IPS DF 6.9 (cell line): Measurements from ENCODE around the gene AOPEP.
"Not testable (repeated sequence)": the region's sequence is repeated elsewhere in the genome, so short reads cannot be mapped to it uniquely, and the experiment has no call there.

ENCODE experiments used
- DNase-seq: peaks from one replicate; pipeline ENCODE4 v3.0.0-alpha.2; 2013; ENCODE audit warnings: low read depth, low spot score
- H3K27ac ChIP-seq: one replicate; pipeline ENCODE4 v1.5.1; 2013; ENCODE audit warnings: low read length, control low read depth
- H3K27me3 ChIP-seq: 2 replicates; pipeline ENCODE4 v1.6.1; 2013; ENCODE audit warnings: mild to moderate bottlenecking, low read length; ENCODE audit not compliant: control insufficient read depth, insufficient read depth
- H3K36me3 ChIP-seq: 2 replicates; pipeline ENCODE4 v1.6.1; 2013; ENCODE audit warnings: low read length; ENCODE audit not compliant: control insufficient read depth, insufficient read depth
- H3K4me1 ChIP-seq: 2 replicates; pipeline ENCODE4 v1.6.1; 2013; ENCODE audit warnings: low read length; ENCODE audit not compliant: control insufficient read depth, insufficient read depth
- H3K4me3 ChIP-seq: 2 replicates; pipeline ENCODE4 v1.5.1; 2013; ENCODE audit warnings: mild to moderate bottlenecking, low read length
- H3K9me3 ChIP-seq: 2 replicates; pipeline ENCODE4 v1.6.1; 2013; ENCODE audit warnings: low read length, inconsistent platforms; ENCODE audit not compliant: control insufficient read depth, insufficient read depth
- WGBS: extraction: QIAGEN DNeasy Blood & Tissue Kit; methylation state at CpG from one replicate; pipeline ENCODE4 v1.1.7; 2013; ENCODE audit warnings: mixed read lengths, missing lambda C conversion rate; ENCODE audit not compliant: insufficient read length, insufficient coverage; 5-methylcytosine and 5-hydroxymethylcytosine counted together

The AOPEP gene

DNA sequence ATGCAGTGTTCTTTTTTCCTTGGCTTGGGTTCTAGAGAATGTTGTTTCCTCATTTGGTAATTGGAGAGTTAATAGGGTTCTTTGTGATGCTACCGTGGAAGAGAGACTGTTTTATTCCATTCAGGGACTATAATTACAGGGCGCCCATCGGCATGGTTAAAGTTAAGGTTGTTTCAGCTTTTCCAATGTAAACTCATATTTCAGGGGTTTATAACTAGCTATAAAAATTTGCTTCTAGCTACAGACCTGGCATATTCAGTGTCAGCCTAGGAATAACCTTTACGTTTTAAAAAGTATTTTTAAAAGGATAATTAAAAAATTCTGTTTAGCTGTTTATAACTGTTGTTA is 99.1 kb downstream of the AOPEP start:
- Histone ChIP-seq H3K27ac (no peak overlapping the region), H3K9me3 (no peaks in the 10 kb centered on the region), H3K4me3 (no peak overlapping the region), H3K36me3 (no peaks in the 10 kb centered on the region), H3K4me1 (peaks cover 5% of the 10 kb centered on the region; the same call in 1 of the 2 replicates), H3K27me3 (no peaks in the 10 kb centered on the region)
- no peak for DNase-seq
- no CpG with 5 or more reads among the region's 4 CpGs for WGBS

DNA sequence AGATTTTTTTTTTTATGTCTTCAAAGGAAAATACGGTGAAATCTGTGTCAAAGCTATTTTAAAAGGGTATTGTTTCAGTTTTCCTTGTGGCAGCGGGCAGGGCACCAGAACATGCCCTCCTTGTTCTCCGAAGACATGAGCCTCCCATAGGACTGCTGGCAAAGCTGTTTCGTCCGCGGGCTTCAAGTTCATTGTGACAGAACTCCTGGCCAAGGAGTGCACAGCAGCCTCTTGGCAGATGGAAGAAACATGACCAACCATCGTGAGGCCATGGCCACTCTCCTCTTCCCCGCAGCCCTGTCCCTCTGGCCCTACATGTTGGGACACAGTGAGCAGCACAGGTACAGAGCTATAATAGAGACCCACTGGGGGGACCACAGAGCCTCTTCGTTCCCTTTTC is 99.5 kb downstream of the AOPEP start:
- WGBS: no CpG with 5 or more reads among the region's 9 CpGs
- Histone ChIP-seq H3K27ac (no peak overlapping the region), H3K4me3 (no peak overlapping the region), H3K36me3 (no peaks in the 10 kb centered on the region), H3K9me3 (no peaks in the 10 kb centered on the region), H3K4me1 (peaks cover 5% of the 10 kb centered on the region; the same call in 1 of the 2 replicates), H3K27me3 (no peaks in the 10 kb centered on the region)
- DNase-seq: no peak

DNA sequence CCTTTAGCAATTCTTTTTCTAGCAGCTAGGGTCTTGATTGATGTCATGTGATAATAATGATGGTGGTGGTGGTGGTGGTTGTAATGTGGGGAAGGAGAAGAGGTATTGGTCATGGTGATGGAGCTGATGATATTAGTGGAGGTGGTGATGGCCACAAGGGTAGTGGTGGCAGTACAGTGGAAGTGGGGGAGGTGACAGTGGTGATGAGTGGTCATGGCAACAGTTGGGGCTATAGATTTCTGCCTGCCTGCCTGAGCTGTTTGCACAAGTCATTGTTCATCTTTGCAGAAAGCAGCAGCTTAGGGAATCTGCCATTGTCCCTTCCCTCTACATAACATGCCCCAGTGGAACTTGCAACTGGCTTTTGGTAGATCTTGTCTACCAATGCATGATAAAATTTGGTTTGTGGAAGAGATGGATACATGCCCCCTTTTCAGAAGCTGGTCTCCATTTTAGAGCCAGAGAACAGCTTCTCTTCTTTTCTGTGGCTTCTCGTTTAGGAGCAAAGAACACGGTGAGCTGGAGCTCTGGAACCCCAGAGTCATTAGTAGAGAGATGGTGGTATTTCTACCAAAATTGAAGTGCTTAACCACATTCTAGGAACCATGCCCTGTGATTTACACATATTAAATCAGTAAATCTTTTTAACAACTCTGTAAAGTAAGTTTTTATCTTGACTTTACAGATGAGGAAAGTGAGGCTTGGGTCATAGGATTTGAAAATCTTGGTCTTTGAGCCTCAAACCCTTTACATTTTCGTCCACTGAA is 100.3 kb downstream of the AOPEP start:
- H3K4me3 ChIP-seq: no peak overlapping the region
- no peak for DNase-seq
- H3K9me3 ChIP-seq: no peaks in the 10 kb centered on the region
- peaks cover 5% of the 10 kb centered on the region; the same call in 1 of the 2 replicates for H3K4me1 ChIP-seq
- no CpG with 5 or more reads among the region's 3 CpGs for WGBS
- H3K27me3 ChIP-seq: no peaks in the 10 kb centered on the region
- no peaks in the 10 kb centered on the region for H3K36me3 ChIP-seq
- H3K27ac ChIP-seq: no peak overlapping the region

DNA sequence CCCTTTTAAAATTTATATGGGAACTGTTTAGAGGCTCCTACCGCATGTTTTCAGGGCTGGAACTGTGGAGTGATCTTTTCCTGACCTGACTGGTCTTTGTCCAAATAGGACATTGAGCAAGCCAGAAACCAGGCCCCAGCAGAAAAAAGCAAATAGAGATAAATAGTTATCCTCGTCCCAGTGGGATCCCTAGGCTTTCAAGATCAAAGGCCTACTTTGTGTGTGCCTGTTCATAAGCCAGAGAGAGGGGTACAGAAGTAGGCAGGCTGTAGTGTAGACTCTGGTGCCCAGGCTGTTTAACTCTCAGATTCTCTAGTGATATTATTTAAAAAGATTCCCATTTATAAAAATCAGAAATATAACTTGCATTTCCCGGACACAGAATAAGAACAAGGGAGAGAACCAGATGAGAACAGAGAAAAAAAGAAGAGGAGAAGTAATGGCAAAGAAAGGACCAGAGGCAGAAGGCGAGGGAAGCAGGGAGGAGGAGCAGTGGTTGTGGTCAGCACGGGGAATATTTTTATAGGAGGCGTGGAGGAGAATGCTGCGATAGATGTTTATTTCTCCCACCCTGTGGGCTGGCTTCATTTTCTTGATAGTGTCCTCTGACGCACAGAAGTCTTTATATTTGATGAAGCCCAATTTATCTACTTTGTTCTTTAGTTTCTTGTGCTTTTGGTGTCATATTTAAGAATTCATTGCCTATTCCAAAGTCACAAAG is 101.2 kb downstream of the AOPEP start:
- H3K36me3 ChIP-seq: no peaks in the 10 kb centered on the region
- no peak for DNase-seq
- peaks cover 5% of the 10 kb centered on the region; the same call in 1 of the 2 replicates for H3K4me1 ChIP-seq
- no peak overlapping the region for H3K4me3 ChIP-seq
- no peaks in the 10 kb centered on the region for H3K9me3 ChIP-seq
- H3K27me3 ChIP-seq: no peaks in the 10 kb centered on the region
- no peak overlapping the region for H3K27ac ChIP-seq
- WGBS: no CpG with 5 or more reads among the region's 8 CpGs

GRCh38 chr9:94829380-94830070 is 103.0 kb downstream of the AOPEP start:
- no CpG with 5 or more reads among the region's 4 CpGs for WGBS
- no peaks in the 10 kb centered on the region for H3K36me3 ChIP-seq
- H3K4me3 ChIP-seq: no peak overlapping the region
- DNase-seq: no peak
- no peaks in the 10 kb centered on the region for H3K9me3 ChIP-seq
- peaks cover 5% of the 10 kb centered on the region; the same call in 1 of the 2 replicates for H3K4me1 ChIP-seq
- no peak overlapping the region for H3K27ac ChIP-seq
- no peaks in the 10 kb centered on the region for H3K27me3 ChIP-seq

GRCh38 chr9:94830071-94830604 is 103.6 kb downstream of the AOPEP start:
- whole genome bisulfite sequencing: no CpG with 5 or more reads among the region's 3 CpGs

DNA sequence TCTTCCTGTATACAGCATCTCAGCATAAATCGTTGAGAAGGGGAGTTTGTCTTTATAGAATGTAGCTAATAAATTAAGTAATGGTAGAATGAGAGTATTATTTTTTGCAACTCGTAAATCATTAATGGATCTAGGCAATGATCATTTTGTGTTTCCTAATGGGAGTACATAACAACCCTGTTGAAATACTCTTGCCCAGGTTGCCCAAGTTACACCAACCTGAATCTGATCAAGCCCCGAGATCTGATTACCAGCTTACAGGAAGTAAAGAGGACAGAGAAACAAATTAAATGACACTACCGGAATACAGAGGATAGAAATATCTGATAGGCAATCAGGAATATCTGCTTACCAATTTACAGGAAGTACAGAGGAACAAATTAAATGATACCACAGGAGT is 107.3 kb downstream of the AOPEP start:
- Histone ChIP-seq H3K9me3 (no peaks in the 10 kb centered on the region), H3K27me3 (no peaks in the 10 kb centered on the region), H3K4me1 (no peaks in the 10 kb centered on the region), H3K36me3 (no peaks in the 10 kb centered on the region), H3K27ac (no peak overlapping the region), H3K4me3 (no peak overlapping the region)
- DNase-seq: no peak
- WGBS: 100% methylated on average over 2 of the region's 4 CpGs

More at GRCh38 chr9:94830071-94830604, 103.6 kb downstream of the AOPEP start:
- H3K4me3 ChIP-seq, H3K4me1 ChIP-seq, DNase-seq, H3K27ac ChIP-seq, H3K27me3 ChIP-seq, H3K9me3 ChIP-seq, H3K36me3 ChIP-seq: not testable (repeated sequence)

GRCh38 chr9:94837404-94837803 is 110.9 kb downstream of the AOPEP start:
- H3K4me1 ChIP-seq: no peaks in the 10 kb centered on the region
- H3K36me3 ChIP-seq: no peaks in the 10 kb centered on the region
- WGBS: no CpG with 5 or more reads among the region's 5 CpGs
- no peaks in the 10 kb centered on the region for H3K27me3 ChIP-seq
- no peaks in the 10 kb centered on the region for H3K9me3 ChIP-seq
- no peak overlapping the region for H3K4me3 ChIP-seq
- DNase-seq: no peak
- H3K27ac ChIP-seq: no peak overlapping the region

DNA sequence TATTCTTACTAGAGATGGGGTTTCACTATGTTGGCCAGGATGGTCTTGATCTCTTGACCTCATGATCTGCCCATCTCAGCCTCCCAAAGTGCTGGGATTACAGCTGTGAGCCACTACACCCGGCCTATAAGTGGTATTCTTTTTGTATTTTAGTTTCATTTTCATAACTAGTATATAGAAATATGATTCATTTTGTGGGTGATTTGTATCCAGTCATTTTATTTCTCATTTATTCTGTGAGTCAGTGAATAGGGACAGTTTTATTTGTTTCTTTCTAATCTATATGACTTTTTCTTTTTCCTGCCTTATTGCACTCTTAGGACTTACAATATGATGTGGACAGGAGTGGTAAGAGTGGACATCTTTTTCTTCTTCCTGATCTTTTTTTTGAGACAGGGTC is 112.9 kb downstream of the AOPEP start:
- no peak overlapping the region for H3K4me3 ChIP-seq
- no peak for DNase-seq
- H3K27ac ChIP-seq: no peak overlapping the region
- no peaks in the 10 kb centered on the region for H3K9me3 ChIP-seq
- no peaks in the 10 kb centered on the region for H3K27me3 ChIP-seq
- H3K36me3 ChIP-seq: no peaks in the 10 kb centered on the region
- no CpG with 5 or more reads among the region's 1 CpG for WGBS
- no peaks in the 10 kb centered on the region for H3K4me1 ChIP-seq

GRCh38 chr9:94840738-94841137 is 114.2 kb downstream of the AOPEP start:
- Histone ChIP-seq H3K27ac (no peak overlapping the region), H3K4me1 (no peaks in the 10 kb centered on the region), H3K27me3 (no peaks in the 10 kb centered on the region), H3K9me3 (no peaks in the 10 kb centered on the region), H3K36me3 (no peaks in the 10 kb centered on the region), H3K4me3 (no peak overlapping the region)
- DNase-seq: no peak
